Measurements from ENCODE around the gene TAF11L7.

- TF ChIP-seq CTCF (IDR thresholded peaks at IDR 0.05) (no peak), POLR2A (IDR thresholded peaks at IDR 0.05) (no peak)
These were observed 33.8 kb upstream of the TAF11L7 start for GRCh38 chr5:17619354-17619753.

All from testis (tissue), 2 donors.